HG02759 (cell line): Measurements from ENCODE around the gene FAM120B.
"Not testable (repeated sequence)": the region's sequence is repeated elsewhere in the genome, so short reads cannot be mapped to it uniquely, and the experiment has no call there.

Experiments
- ATAC-seq: cut with Tn5 transposase; IDR thresholded peaks from one replicate; pipeline ENCODE4 v1.9.1; 2021; ENCODE audit warnings: mild to moderate bottlenecking, moderate library complexity; ENCODE audit not compliant: unreplicated experiment

Gene FAM120B, protein sequence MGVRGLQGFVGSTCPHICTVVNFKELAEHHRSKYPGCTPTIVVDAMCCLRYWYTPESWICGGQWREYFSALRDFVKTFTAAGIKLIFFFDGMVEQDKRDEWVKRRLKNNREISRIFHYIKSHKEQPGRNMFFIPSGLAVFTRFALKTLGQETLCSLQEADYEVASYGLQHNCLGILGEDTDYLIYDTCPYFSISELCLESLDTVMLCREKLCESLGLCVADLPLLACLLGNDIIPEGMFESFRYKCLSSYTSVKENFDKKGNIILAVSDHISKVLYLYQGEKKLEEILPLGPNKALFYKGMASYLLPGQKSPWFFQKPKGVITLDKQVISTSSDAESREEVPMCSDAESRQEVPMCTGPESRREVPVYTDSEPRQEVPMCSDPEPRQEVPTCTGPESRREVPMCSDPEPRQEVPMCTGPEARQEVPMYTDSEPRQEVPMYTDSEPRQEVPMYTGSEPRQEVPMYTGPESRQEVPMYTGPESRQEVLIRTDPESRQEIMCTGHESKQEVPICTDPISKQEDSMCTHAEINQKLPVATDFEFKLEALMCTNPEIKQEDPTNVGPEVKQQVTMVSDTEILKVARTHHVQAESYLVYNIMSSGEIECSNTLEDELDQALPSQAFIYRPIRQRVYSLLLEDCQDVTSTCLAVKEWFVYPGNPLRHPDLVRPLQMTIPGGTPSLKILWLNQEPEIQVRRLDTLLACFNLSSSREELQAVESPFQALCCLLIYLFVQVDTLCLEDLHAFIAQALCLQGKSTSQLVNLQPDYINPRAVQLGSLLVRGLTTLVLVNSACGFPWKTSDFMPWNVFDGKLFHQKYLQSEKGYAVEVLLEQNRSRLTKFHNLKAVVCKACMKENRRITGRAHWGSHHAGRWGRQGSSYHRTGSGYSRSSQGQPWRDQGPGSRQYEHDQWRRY

DNA sequence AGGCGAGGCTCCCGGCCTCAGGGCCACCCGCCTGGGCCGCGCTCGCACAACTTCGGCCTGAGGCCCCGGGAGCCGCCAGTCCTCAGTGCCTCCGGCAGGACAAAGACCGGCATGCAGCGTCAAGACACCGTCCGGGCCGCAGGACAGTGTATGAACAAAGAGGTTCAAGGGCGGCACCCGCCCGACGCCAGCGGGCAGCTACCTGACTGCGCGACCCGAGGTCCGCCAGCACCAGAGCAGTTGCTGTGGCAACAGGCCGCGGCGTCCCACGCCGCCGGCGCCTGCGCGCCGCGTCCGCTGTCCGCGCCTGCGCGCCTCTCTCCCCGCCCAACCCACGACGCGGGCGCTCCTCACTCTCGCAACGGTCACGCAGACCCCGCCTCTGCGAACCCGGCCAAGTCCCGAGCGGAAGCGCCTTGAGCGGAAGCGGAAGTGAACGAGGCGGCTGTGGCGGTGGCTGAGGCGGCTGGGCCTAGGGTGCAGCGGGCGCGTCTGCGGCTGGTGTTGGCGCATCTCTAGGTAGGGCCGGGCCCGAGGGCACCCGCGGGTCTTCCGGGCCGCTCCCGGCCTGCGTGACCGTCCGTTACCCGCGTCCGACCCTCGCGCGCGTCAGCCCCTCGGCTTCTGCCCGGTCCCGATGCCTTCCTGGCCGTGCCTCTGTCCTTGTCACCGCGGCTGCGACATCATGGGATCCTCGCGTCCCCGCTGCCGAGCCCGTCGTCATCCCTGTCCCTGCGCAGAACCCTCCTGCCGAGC, at the start of gene FAM120B:
FAM120B (plus strand) TSS at position 435 of the 756 bp plus-strand sequence. CDS start 10,633 bp downstream, outside the sequence.
- ATAC-seq: peak; percentile 98

DNA sequence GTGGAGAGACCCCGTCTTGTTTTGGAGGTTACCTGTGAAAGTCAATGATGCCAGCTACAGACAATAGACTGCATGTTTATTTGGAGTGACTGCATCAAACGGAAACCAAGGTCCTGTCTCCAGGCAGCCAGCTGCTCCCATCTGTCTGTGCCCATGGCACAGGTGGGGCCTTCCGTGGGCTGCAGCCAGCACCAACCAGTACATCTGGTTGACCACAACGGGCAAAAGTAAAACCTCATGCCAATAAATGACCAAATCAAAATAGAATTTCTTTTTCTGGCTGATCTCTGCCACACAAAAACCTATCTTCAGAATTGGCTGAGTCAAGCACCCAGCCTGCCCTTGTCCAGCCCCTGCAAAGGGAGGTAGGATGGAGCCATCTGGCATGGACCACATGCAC, 49.2 kb upstream of the FAM120B start:
- no peak for ATAC-seq

DNA sequence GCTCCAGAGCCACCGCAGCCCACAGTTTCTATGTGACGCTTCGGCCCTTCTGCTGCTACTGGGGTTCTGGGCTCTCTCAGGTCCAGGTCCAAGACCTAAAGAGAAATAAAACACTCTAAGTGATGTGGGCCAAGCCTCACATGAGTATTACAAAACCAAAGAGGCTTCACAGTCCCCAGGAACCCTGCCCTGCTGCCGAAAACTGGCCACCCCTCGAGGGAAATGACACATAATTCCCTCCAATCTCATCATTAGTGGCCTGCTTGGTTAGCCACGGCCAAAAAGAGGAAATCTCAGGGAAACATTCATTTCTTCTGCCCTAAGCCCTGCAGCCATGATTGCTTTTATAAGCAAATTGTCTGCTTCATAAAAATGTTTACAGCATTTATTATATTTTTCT, 48.2 kb upstream of the FAM120B start:
- no peak for ATAC-seq

DNA sequence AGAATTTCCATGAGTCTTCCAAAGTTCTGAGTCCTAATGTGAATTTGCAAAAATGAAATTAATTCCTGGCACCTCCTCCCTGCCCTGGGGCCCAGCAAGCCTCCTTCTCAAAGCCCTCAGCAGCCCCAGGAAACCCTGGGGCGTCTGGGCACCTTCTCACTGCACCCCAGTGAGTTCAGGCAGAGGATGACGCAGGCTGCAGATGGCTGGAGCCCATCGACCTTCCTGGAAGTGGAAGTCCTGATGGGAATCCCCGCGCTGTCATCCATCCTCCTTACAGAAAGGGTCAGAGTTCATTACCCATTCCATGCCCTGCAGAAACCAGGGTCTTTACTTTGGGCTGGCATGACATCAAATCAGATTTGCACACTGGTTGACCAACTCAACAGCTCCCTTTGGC, 47.3 kb upstream of the FAM120B start:
- ATAC-seq: no peak

DNA sequence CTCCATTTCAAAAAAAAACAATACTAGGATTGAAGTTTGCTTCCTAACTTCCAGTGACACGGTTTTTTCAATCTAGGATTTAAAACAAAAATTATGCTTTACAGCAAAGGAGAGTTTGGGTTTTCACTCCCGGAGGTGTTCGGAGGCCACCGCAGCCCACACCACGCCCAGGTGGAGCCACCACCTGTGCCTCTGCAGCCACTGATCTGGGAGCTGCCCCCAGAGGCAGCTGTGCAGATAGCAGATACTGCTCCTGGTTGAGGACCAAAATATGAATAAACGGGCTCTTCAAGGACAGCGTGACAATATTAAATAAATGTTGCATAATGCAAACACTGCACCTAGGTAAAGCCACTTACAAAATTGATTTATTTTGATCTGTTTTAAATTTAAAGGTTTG, 45.9 kb upstream of the FAM120B start:
- no peak for ATAC-seq

DNA sequence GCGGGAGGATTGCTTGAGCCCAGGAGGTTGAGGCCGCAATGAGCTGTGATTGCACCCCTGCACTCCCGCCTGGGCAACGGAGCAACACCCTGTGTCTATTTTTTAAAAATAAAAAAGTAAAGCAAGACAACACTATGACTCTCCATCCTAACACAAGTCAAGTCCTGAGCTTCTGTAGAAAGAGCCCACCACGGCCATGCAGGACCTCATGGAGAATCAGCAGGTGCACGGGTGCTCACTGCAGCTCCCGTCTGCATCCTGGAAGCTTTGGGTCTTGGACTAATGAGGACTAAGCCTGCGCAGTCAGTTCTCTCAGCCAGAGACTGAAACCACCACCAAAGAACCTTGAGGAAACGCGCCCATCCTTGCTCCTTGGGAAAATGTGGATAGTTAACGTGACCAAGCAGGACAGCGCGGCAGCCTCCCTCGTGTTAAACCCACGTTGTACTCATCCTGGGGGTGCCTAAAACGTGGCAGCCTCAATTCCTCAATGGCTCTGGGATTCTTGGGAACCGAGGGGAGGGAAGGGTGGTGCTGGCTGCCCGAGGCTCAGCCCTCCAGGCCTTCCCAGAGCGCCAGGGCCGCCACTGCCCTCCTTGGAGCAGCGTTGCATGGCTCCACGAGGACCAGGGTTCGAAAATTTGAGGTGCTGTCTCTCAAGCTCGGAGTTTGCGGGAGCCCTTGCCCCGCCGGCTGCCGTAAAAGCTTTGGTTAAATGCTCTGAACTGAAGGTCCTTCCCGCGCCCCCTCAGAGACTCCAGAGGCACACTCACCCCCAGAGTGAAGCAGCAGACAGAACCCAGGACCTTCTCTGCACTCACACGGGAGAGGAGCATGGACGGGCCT, 44.7 kb upstream of the FAM120B start:
- no peak for ATAC-seq

DNA sequence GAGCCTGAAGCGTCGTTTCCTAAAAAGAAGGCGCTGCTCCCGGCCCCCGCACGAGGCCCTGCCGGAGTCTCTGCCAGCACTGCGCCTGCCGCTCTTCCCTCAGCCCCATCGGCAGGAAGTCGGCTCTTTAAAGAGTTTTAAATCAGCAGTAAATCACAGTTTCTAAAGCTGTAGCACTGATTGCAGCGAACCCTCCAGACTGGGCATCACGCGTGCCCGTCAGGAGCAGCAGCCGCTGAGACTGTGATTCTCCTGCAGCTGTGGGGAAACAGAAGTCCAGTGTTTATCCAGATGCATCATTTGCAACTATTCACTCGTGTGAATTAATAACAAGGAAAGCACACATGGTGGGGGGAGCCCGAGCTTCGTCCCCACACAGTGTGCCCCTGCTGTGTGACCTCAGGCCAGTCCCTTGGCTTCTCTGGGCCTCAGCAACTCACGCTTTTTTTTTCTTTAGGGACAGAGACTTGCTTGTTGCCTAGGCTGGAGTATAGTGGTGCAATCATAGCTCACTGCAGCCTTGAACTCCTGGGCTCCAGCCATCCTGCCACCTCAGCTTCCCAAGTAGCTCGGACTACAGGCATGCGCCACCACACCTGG, 44.0 kb upstream of the FAM120B start:
- ATAC-seq: no peak

DNA sequence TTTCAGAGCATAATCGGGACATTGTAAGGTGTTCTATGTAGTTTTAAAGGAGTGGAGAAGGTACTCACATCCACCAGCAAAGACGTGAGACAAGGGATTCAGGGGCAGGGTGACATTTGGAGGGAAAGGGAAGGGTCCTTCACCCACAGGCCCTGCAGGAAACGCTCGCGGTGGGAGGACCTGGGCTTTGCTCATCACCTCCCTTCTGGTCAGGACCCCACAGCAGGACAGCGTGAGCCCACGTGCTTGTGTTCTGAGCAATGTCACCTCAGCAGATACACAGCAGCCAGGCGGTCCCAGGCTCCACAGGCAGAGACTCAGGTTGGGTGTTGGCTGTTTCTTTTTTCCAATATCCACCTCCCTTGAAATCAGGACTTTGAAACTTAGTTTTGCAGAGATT, 43.1 kb upstream of the FAM120B start:
- no peak for ATAC-seq

DNA sequence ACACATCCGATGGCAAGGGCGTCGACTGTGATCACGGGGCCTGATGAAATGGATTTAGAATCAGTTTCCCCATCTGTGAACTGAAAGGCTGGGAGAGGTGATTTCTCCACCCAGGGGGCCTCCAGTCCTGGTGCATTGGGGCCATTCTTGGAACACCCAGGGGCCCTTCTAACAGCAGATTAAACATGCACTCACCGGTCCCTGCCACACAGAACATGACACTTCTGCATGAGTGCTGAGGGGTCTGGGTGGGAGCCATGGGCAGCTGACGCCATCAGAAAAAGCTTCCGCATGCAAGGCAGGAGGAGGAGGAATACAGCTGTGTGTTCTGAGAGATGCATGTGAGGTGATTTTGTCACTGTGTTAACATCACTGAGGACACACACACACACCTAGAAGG, 42.5 kb upstream of the FAM120B start:
- ATAC-seq: no peak

DNA sequence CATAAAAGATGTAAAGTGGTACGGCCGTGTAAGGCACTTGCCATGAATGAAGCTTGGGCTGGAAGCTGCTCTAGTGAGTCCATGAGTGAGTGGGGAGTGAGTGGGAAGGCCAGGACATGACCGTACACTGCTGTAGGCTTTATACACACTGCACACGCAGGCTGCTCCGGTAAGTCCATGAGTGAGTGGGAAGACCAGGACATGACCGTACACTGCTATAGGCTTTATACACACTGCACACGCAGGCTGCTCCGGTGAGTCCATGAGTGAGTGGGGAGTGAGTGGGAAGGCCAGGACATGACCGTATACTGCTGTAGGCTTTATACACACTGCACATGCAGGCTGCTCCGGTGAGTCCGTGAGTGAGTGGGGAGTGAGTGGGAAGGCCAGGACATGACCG, 41.9 kb upstream of the FAM120B start:
- not testable (repeated sequence) for ATAC-seq

DNA sequence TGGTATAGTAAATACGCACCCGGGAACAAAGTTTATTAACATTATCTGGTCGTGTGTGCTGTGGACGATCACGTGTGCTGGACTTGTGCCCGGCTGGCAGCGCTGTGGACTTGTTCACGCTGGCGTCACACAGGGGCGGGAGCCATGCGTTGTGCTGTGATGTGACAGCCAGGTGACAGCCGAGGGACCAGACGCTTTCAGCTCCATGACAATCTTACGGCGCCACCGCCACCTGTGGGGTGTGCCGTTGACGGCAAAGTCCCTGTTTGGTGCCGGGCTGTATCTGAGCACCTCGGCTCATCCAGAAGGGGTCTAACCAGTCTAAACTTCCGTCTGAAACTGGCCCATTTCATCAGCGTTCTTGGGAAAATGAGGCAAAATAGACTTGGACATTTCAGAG, 40.9 kb upstream of the FAM120B start:
- no peak for ATAC-seq

DNA sequence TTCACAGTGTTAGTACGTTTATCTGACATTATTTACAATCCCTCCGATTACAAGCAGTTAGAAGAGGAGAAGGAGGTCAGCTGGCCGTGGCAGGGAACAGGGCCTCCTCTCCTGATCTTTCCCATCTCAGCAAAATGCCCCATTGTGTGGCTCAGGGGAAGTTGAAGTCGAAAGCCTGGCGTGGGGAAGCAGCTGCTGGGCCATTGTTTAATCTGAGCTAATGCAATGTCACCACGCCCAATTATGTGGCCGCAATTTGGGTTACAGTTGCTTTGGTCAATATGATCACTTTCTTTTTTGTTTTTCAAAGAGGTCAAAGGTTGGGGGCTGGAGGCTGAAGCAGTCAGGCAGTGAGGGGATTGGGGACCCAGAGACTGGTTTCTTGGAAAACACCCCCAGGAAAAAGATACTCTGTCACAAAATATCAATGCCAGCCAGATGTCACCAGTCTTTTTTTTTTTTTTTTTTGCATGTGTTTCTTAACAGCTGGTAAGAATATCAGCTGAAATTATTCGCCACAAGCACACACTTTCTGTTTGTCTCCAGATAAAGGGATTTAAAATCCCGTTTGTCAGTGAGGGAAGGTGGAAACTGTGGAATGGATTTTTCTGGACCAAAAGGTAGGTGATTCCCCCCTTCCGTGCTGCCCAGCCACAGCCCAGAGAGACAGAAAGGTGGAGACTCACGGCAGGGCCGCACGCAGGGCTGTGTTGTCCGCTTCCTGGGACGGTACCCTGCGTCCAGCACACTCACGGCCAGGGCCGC, 40.3 kb upstream of the FAM120B start:
- ATAC-seq: no peak

DNA sequence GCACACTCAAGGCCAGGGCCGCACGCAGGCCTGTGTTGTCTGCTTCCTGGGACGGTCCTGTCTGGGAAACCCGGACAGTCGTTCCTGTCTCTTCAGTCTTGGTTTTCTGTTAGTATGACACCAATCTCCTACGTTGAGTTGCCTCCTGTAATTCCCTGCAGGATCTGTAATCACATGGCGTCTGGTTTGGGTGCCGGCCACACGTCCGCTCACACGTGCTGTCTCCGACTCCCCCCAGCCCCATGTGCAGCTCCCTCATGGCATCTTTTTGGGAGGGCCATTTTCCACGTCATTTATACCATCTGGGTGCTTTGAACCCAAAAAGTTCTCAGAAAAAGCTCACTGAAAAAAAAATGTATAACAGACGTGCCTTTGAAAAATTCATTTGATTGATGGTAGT, 38.9 kb upstream of the FAM120B start:
- ATAC-seq: no peak

DNA sequence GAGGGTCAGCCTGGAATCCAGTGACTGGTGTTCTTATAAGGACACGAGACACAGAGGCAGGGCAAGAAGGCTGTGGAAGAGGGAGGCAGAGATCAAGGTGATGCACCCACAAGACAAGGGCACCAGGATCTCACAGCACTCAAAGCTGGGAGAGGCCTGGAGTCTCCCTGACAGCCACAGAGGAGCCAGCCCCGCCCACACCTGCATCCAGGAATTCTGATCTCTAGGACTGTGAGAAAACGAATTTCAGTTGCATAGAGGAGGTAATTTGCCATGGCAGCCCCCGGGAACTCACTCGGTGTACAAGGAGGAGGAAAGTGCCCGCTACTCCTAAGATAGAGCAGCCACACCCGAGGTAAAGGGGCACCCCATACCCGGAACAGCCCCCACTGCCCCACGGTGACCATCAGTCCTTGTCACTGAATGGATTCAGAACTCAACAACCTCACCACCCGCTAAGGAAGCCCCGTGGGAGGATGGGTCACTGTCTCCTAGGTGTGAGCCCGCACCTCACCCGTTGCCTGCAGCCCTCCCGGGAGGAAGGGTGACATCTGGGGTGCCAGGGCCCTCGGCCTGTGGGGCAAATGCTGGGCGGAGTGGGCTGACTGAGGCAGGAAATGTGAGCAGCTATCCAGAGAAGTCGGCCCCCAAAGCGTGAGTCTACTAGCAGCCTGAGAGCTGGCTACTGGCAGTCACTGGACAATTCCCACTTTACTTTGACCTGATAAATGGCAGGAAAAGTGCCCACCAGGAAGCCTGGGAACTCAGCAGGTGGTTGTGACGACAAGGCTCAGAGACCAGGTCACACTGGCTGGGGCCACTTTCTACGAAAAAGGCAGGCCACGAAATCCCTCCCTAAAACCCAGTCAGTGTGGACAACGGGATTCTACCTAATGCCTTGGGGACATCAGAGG, 38.1 kb upstream of the FAM120B start:
- ATAC-seq: no peak

DNA sequence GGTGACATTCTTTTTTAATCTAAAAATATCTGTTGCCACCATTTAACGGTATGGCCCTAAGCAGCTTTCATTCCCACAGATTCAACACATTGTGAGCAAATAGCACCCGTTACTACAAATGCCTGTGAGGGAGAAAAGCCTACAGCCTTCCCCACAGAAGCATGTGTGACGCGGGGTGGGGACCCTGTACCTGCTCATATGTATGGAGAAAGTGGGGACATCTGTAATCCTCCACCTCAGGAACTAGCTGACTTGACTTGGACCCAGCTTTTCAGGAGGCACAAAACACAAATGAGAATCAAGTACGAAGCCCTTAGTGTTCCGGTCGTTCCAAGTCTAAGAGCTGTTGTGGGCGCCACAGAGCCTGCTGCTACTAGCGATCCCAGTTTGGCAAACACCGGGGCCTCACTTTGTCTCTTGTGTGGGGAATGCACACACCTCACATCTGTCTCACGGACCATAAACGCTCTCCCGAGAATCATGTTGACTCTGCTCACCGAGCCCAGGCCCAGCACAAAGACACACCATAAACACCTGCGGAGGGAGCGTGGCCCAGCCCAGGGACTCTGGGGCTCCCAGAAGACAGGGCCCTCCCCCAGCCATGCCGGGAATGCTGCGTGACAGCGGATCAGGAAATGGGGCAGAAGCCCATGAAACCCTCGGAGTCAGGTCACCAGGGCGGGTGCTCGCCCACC, 37.3 kb upstream of the FAM120B start:
- ATAC-seq: no peak

DNA sequence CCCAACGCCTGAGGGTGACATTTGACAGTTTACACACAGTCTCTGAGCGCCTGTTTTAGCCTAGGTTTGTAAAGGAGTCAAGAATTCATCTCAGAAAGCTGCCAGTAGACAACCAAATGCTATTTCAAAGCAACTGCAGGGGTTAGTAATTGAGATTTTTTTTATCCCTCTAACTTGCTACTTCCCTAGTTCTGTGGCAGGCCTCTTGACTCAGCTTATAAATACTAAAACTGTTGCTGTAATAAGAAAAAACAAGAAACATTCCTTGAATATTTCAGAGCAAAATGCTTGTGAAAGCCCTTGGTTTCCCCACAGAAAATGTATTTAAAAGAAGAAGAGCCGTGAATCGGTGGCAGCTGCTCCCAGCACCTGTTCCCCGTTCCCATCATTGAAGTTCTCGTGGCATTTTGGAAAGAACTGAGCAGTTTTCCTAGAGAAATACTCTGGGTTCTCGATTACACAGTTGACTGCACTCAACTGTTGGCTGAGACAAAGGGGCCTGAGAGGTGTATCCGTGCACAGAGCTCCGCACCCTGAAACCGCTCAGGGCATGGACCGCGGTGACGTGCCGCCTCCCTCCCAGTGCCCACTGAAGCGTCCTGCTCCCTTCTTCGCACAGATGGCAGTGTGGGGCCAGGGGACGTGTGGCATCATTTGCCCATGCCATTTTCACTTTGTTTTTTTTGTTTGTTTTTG, 36.6 kb upstream of the FAM120B start:
- ATAC-seq: no peak

DNA sequence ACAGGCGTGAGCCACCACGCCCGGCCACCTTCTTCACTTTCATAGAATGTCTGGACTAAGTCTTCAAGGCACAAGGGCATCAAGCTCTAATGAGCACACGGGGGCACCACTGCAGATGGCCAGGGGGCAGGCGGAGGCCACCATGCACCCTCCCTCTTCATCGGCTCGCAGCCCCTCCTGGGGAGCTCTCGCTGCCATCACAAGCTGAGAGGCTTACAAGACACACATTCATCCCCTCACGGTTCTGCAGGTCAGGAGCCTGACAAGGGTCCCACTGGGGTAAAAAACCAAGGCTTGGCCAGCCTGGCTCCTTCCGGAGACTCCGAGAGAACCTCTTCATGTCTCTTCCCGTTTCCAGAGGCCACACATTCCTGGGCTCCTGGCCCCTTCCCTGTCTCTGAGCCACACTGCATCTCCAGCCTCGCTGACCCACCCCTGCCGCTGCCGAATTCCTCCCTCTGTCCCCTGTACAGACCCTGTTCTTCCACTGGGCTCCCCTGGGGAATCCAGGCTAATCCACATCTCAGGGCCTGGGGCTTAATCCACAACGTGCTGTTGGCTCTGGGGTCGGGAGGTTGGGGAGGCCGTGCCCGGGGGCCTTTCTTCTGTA, 35.5 kb upstream of the FAM120B start:
- no peak for ATAC-seq
